Measurements from ENCODE around the gene CLASRP.
"Not testable (repeated sequence)": the region's sequence is repeated elsewhere in the genome, so short reads cannot be mapped to it uniquely, and the experiment has no call there.

The CLASRP gene

DNA sequence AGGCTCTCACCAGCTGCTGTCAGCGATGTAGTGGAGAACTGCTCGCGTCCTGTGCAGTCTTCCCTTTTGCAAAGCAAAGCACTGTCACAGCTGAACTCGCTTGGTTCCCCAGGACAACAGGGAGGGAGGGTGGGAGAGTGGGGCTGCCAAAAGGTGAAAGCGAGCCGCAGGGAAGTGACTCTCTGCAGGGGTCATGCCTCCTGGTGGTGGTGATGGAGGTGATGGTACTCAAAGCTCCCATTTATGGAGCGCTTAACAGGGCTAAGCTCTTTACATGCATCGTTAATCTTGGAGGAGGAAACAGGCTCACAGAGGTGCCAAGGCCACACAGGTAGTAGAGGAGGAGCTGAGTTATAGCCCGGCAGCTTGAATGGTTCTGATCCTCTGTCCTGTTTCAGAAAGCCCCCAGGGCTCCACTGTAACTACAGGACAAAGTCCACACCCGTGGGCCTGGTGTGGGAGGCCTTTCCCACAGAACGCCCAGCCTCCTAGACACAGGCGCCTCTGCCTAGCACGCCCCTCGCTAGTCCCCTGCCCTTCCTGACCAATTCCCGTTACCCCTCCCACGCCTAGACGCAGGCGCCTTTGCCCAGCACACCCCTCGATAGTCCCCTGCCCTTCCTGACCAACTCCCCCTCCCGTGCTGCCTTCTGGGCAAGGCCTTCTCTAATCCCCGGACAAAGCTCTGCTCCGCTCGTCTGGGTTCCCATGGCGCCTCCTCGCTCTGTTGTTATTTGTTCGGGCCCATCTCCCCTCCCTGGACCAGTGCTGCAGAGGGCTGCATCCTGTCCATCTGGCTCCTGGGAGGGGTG is 64.9 kb downstream of the CLASRP start:
- no peak for DNase-seq
- TF ChIP-seq GATA1 (IDR thresholded peaks at IDR 0.05; ENCODE audit: low read depth, low read length), result no peak
- TF ChIP-seq POLR2A (IDR thresholded peaks at IDR 0.05; ENCODE audit: low read length), result no peak

GRCh38 chr19:45104658-45105349 is 66.0 kb downstream of the CLASRP start:
- TF ChIP-seq POLR2A (IDR thresholded peaks at IDR 0.05; ENCODE audit: low read length) (no peak), GATA1 (IDR thresholded peaks at IDR 0.05; ENCODE audit: low read depth, low read length) (no peak)
- no peak for DNase-seq

- not testable (repeated sequence) for DNase-seq
These were observed 67.5 kb downstream of the CLASRP start for GRCh38 chr19:45106363-45106762.

DNA sequence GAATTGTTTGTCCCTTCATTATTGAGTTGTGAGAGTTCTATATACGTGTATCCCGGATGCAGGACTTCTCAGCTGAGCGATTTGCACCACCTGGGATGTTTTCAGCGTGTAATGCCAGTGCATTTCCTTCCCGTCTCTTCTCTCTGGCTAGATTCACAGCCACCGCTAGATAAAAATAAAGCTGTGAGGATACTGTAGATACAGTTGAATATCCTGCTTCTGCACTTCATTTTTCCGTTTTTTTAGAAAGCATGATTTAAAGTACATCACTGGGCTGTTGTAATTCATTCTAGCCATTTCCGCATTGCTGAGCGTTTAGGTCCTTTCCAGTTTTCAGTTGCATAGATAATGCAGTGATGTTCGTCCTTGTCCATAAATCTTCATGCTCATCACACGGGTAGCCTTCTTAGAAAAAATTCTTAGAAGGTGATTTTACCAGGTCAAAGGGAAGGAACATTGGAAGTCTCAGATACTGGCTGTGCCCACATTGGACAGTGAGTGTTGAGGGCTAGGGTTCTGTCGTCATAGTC is 68.8 kb downstream of the CLASRP start:
- TF ChIP-seq POLR2A (IDR thresholded peaks at IDR 0.05; ENCODE audit: low read length) (no peak), GATA1 (IDR thresholded peaks at IDR 0.05; ENCODE audit: low read depth, low read length) (no peak)
- no peak for DNase-seq

GRCh38 chr19:45110851-45111266 is 72.0 kb downstream of the CLASRP start:
- TF ChIP-seq POLR2A (IDR thresholded peaks at IDR 0.05; ENCODE audit: low read length) (no peak), GATA1 (IDR thresholded peaks at IDR 0.05; ENCODE audit: low read depth, low read length) (no peak)
- DNase-seq, result peak; percentile 64 to 72

DNA sequence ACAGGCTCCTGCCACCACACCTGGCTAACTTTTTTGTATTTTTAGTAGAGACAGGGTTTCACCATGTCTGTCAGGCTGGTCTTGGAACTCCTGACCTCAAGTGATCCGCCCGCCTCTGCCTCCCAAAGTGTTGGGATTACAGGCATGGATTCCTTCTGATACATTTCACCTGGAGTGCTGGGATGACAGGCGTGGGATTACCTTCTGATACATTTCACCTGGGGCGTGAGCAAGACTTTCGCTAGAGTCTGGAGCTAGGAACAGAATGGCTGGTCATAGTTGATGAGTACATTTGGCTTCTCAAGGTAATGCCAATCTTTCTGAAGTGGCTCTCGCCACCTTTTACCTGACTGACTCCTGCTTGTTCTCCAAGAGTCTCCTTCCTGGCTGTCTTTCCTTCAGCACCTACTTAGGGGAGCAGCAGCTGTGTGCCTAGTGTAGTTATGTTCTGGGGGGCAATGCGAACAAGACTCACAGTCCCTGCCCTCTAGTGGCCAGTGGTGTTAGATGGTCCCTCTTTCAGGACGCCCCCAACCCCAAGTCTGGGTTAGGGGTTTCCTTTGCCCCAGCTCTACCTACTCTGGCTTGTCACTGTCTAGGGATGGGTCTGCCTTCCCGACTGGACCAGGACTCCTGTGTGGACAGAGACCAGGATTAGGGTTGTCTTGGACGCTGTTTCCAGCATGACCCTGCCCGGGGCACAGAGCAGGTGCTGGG is 73.4 kb downstream of the CLASRP start:
- DNase-seq, result no peak
- TF ChIP-seq POLR2A (IDR thresholded peaks at IDR 0.05; ENCODE audit: low read length) (no peak), GATA1 (IDR thresholded peaks at IDR 0.05; ENCODE audit: low read depth, low read length) (no peak)

- DNase-seq, result no peak
- no peak for TF ChIP-seq POLR2A (IDR thresholded peaks at IDR 0.05; ENCODE audit: low read length)
- TF ChIP-seq GATA1 (IDR thresholded peaks at IDR 0.05; ENCODE audit: low read depth, low read length), result no peak
These were observed 74.8 kb downstream of the CLASRP start for GRCh38 chr19:45113628-45114027.

DNA sequence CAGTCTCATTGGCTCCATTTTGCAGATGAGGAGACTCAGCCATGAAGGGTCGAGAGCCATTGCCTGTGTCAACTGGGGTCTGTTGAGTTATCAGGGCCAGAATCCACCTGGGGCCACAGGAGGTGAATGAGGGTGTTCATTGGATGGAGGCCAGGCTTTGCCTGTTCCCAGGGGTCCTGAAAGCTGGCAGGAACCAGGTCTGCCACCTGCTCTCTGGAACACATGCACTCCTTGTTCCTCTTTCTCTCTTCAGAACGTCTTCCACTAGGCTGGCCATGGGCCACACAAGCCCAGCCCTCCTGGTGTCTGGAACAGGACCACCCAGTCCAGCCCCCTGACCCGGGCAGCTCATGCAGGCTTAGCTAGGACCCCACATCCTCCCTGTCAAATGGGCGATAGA is 75.3 kb downstream of the CLASRP start:
- DNase-seq, result no peak
- TF ChIP-seq GATA1 (IDR thresholded peaks at IDR 0.05; ENCODE audit: low read depth, low read length) (no peak), POLR2A (IDR thresholded peaks at IDR 0.05; ENCODE audit: low read length) (no peak)

DNA sequence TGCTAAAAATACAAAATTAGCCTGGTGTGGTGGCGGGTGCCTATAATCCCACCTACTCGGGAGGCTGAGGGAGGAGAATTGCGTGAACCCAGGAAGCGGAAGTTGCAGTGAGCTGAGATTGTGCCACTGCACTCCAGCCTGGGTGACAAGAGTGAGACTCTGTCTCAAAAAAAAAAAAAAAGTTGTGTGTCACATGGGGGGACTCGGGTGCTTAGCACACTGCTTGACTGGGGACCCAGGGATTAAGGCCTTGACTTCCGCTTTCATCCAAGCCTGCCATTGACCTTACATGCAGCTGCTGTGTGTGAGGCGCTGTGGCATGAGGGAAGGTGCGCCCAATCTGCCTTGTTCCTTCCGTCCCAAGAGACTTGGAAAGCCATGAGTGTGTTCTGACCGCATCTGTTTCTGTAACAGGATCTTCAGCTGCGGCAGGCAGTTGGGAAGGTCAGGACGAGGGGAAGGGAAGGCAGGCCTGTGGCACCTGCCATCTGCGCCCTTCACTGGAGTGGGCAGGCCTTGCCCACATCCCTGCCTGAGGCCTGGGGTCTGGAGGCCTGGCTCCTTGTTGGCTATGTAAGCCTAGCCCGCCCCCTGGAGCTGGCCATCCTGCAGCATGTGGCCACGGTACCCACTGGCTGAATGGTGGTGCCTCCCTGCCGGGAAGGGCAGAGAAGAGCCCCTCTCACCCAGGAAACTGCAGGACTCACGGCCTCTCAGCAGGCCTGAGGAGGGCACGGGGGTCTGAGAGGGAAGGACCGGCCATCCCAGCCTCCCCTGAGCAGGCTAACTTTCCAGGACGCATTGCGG is 77.2 kb downstream of the CLASRP start:
- DNase-seq, result no peak
- TF ChIP-seq POLR2A (IDR thresholded peaks at IDR 0.05; ENCODE audit: low read length) (no peak), GATA1 (IDR thresholded peaks at IDR 0.05; ENCODE audit: low read depth, low read length) (no peak)

DNA sequence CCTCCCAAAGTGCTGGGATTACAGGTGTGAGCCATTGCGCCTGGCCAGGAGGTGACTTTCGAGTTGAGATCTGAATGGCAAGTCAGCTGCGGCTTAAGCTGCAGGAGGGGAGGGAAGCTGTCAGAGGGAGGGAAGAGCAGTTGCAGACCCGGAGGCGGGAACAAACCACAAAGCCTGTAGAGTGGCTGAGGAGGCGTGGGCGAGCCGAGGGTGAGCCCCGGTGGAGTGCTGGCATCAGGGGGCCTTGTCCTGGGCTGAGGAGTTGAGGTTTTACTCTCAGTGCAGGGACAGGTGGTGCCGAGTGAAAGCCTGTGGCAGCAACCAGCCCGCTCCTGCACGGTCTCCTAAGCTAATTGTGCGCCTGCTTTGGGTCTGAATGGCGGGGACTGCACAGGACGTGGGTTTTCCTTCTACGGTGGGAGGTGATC is 78.3 kb downstream of the CLASRP start:
- TF ChIP-seq GATA1 (IDR thresholded peaks at IDR 0.05; ENCODE audit: low read depth, low read length), result no peak
- no peak for TF ChIP-seq POLR2A (IDR thresholded peaks at IDR 0.05; ENCODE audit: low read length)
- peak in 1 of 2 experiments; percentile 16 for DNase-seq

DNA sequence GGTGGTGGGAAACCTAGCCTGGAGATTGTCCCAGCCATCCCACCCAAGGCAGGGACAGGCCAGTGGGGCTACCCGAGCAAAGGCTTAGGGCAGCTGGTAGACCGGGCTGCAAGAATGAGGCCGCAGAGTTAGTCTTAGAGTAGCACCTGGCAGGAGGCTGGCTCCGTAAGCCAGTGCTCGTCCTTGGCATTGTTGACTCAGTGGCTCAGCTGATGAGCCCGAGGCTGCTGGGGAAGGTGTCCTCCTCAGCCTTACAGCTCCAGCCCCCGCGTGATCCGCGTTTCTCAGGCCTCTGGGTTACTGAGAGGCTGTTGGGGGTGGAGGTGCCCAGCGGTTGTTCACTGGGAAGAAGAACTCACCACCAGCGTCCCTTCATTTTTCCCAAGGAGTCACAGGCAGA is 78.8 kb downstream of the CLASRP start:
- no peak for DNase-seq
- TF ChIP-seq POLR2A (IDR thresholded peaks at IDR 0.05; ENCODE audit: low read length) (no peak), GATA1 (IDR thresholded peaks at IDR 0.05; ENCODE audit: low read depth, low read length) (no peak)

DNA sequence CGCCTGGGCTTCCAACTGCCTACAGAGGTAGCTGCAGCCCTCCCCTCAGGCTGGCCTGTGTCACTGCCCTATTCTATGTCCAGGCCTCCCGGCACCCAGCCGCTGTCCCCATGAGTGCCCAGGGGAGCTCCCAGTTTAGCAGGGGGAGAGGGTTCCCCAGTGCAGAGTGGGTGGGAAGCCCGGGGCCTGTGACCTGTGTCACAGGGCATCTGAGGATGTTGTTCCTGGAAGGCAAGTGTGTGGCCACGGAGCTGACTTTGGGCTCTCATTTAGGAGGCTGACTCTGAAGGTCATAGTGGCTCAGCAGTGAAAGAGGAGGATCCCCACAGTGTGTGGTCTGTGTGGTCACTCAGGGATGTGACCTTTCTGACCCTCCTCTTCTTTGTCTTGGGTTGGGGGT is 79.3 kb downstream of the CLASRP start:
- TF ChIP-seq GATA1 (IDR thresholded peaks at IDR 0.05; ENCODE audit: low read depth, low read length), result no peak
- TF ChIP-seq POLR2A (IDR thresholded peaks at IDR 0.05; ENCODE audit: low read length), result no peak
- no peak for DNase-seq

DNA sequence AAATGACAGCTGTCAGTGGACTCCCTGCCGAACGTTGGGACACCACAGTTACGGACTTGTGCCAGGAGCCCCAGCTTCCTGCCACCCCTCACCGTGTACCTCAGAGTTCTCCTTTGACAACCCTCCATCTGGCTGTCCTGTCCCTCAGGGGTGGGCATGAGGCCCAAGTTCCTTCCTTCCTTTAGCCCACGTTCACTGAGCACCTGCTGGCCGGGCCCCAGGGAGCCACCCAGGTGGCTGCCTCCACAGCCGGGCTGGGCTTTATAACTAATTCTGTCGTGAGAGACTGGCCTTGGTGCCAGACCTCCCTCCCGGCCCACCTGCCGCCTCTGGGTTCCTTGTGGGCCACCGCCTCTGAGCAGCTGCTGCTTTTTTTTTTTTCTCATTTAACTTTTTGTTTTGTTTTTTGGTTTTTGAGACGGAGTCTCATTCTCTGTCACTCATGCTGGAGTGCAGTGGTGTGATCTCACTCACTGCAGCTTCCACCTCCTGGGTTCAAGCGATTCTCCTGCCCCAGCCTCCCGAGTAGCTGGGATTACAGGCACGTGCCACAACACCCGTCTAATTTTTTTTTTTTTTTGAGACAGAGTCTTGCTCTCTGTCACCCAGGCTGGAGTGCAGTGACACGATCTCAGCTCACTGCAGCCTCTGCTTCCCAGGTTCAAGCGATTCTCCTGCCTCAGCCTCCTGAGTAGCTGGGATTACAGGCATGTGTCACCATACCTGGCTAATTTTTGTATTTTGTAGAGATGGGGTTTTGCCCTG is 79.9 kb downstream of the CLASRP start:
- not testable (repeated sequence) for DNase-seq

All from erythroblast (primary cell).